Effector memory CD8-positive, alpha-beta T cell (primary cell): Measurements from ENCODE around the gene LILRA6.
"Not testable (repeated sequence)": the region's sequence is repeated elsewhere in the genome, so short reads cannot be mapped to it uniquely, and the experiment has no call there.

Experiments used
- ATAC-seq: fragments of 150-1000 bp; cut with Tn5 transposase; replicated peaks from 2 replicates; pipeline ENCODE4 v1.10.0; 2021; ENCODE audit warnings: mild to moderate bottlenecking, moderate library complexity
- DNase-seq, 3 experiments: peaks; one replicate each; pipeline ENCODE4 v3.0.0; 2021
- H3K27ac Mint-ChIP-seq, 2 donors: one replicate each; pipeline ENCODE4 v1.8.0; 2022; ENCODE audit warnings: mild to moderate bottlenecking in 2 of 2, mixed read lengths in 2 of 2, moderate library complexity in 2 of 2
- H3K27me3 Mint-ChIP-seq, 2 donors: one replicate each; pipeline ENCODE4 v1.8.0; 2022; ENCODE audit warnings: mixed read lengths in 2 of 2
- H3K36me3 Mint-ChIP-seq: one replicate; pipeline ENCODE4 v1.8.0; 2022; ENCODE audit warnings: mild to moderate bottlenecking, moderate library complexity, mixed read lengths; ENCODE audit not compliant: insufficient read depth
- H3K4me1 Mint-ChIP-seq, 2 donors: one replicate each; pipeline ENCODE4 v1.8.0; 2022; ENCODE audit warnings: low read depth in 2 of 2, mixed read lengths in 2 of 2
- H3K4me3 Mint-ChIP-seq, 2 donors: one replicate each; pipeline ENCODE4 v1.8.0; 2022; ENCODE audit warnings: mild to moderate bottlenecking in 2 of 2, mixed read lengths in 2 of 2, moderate library complexity in 2 of 2
- H3K9me3 Mint-ChIP-seq, 2 donors: one replicate each; pipeline ENCODE4 v1.8.0; 2022; ENCODE audit warnings: mixed read lengths in 2 of 2

LILRA6 gene

DNA sequence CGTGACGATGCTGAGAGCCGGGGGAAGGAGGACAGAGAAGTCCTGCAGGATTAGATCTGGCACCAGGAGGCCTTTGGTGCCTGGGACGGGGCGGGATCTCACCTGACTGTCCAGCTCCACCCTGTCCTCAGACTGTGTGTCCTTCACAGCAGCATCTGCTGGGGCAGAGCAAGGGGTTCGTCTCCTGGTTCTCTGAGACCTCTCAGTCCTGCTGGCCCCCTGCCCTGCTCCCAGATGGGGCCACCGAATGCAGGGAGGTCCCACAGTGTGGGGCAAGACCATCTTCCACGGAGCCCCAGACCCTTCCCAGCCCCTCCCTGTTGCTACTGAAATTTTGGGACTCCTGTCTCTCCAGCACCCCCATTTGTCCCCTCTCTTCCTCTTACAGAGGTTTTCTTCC is 24.3 kb downstream of the LILRA6 start:
- Mint-ChIP-seq H3K9me3 (no peaks in the 10 kb centered on the region), H3K4me3 (no peak overlapping the region), H3K4me1 (peaks cover 0 to 9% of the 10 kb centered on the region in 2 donors), H3K27me3 (peaks cover 8 to 9% of the 10 kb centered on the region in 2 donors), H3K27ac (peak overlapping the region in 1 of 2 donors; percentile 26), H3K36me3 (peaks cover 14% of the 10 kb centered on the region)
- ATAC-seq (no peak), DNase-seq (no peak)

DNA sequence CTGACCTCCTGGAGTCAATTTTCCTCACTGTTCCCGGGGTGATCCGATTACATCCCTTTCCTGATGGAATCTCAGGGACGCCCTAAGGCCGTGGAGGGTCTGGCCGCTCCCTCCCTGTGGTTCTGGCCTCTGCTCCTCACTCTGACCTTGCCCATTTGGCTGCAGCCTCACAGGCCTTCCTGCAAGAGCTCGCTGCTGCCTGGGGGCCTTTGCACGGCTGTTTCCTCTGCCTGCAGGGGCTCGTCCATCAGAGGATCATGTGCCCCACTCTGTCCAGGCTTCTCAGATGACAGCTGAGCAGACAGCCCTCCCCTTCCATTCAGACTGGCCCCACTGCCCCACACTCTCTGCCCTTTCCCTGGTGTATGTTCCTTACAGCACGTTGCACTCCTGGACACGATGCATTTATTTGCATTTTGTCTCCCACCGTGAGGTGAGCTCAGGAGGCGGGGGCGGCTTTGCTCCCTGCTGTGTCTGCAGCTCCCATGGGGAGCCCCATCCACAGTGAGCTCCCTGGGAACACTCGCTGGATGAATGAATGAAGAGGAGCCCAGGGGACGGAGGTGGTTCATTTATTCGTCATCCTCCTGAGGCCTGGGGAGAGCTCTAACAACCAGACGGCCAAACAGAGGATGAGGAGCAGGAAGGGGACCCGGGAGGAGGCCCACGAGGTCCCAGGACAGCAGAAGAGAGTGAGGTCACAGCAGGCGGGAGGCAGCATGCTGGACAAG is 24.9 kb downstream of the LILRA6 start:
- not testable (repeated sequence) for H3K9me3 Mint-ChIP-seq, DNase-seq, H3K4me3 Mint-ChIP-seq, H3K4me1 Mint-ChIP-seq, ATAC-seq, H3K27me3 Mint-ChIP-seq
- peaks cover 12% of the 10 kb centered on the region for H3K36me3 Mint-ChIP-seq
- peak overlapping the region; percentile 26 to 44 for H3K27ac Mint-ChIP-seq

- Mint-ChIP-seq H3K9me3 (no peaks in the 10 kb centered on the region), H3K4me1 (peaks cover 0 to 2% of the 10 kb centered on the region in 2 donors), H3K27me3 (peaks cover 0 to 5% of the 10 kb centered on the region in 2 donors), H3K4me3 (no peak overlapping the region), H3K27ac (peak overlapping the region in 1 of 2 donors; percentile 44), H3K36me3 (peaks cover 17% of the 10 kb centered on the region)
- DNase-seq (no peak), ATAC-seq (no peak)
Measured at GRCh38 chr19:54216869-54217268, 25.7 kb downstream of the LILRA6 start.

DNA sequence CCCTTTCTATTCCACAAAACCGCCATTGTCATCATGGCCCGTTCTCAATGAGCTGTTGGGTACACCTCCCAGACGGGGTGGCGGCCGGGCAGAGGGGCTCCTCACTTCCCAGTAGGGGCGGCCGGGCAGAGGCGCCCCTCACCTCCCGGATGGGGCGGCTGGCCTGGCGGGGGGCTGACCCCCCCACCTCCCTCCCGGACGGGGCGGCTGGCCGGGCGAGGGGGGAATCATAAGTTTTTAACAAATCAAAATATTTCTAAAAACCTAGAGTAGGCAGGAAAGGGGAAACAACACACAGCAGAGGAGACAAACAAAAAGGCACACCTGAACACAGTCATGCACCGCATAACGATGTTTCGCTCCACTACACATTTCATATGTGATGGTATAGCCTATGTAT is 27.9 kb downstream of the LILRA6 start:
- not testable (repeated sequence) for H3K9me3 Mint-ChIP-seq, H3K4me3 Mint-ChIP-seq, ATAC-seq, H3K27ac Mint-ChIP-seq, H3K27me3 Mint-ChIP-seq, DNase-seq
- Mint-ChIP-seq H3K36me3 (peaks cover 35% of the 10 kb centered on the region), H3K4me1 (peaks cover 15% of the 10 kb centered on the region in 2 donors)

GRCh38 chr19:54214217-54214616 is 28.4 kb downstream of the LILRA6 start:
- not testable (repeated sequence) for H3K27ac Mint-ChIP-seq, H3K4me3 Mint-ChIP-seq, H3K27me3 Mint-ChIP-seq, DNase-seq, ATAC-seq, H3K9me3 Mint-ChIP-seq
- H3K36me3 Mint-ChIP-seq, result peaks cover 41% of the 10 kb centered on the region
- peaks cover 20% of the 10 kb centered on the region in 2 donors for H3K4me1 Mint-ChIP-seq

DNA sequence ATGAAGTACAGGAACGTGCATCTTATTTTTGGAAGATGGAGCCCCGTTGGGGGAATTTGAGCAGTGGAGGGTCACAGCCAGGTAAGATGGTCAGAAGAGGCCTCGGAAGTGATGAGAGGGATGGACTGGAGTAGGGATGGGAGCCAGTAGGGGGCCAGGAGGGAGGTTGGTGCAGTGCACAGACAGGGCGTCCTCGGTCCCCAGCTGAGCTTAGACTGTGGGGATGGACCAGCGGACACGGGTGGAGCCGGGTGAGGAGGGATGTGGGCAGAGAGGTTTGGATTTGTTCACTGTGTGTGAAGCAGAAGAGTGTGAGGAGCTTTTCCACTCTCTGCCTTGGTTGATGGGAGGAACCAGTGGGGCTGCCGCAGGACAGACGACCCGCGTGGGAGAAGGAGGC is 31.4 kb downstream of the LILRA6 start:
- H3K9me3 Mint-ChIP-seq, result no peaks in the 10 kb centered on the region
- H3K4me1 Mint-ChIP-seq, result peaks cover 30 to 45% of the 10 kb centered on the region in 2 donors
- H3K27ac Mint-ChIP-seq, result peak overlapping the region; percentile 93 to 95
- H3K36me3 Mint-ChIP-seq, result peaks cover 65% of the 10 kb centered on the region
- ATAC-seq (no peak), DNase-seq (no peak)
- no peaks in the 10 kb centered on the region for H3K27me3 Mint-ChIP-seq
- peak overlapping the region; percentile 67 to 74 for H3K4me3 Mint-ChIP-seq

- Mint-ChIP-seq H3K27me3 (no peaks in the 10 kb centered on the region), H3K36me3 (peaks cover 70% of the 10 kb centered on the region), H3K9me3 (no peaks in the 10 kb centered on the region), H3K4me3 (peak overlapping the region; percentile 67 to 74), H3K27ac (peak overlapping the region; percentile 93 to 95), H3K4me1 (peaks cover 32 to 47% of the 10 kb centered on the region in 2 donors)
- DNase-seq, result peak in 2 of 3 experiments; percentile 30 to 45
- no peak for ATAC-seq
Measured at GRCh38 chr19:54209811-54210494, 32.6 kb downstream of the LILRA6 start.

- Mint-ChIP-seq H3K27ac (peak overlapping the region; percentile 93 to 95), H3K27me3 (no peaks in the 10 kb centered on the region), H3K9me3 (no peaks in the 10 kb centered on the region), H3K4me1 (peaks cover 38 to 54% of the 10 kb centered on the region in 2 donors), H3K36me3 (peaks cover 77% of the 10 kb centered on the region), H3K4me3 (peak overlapping the region; percentile 67 to 74)
- no peak for ATAC-seq
- no peak for DNase-seq
Measured at GRCh38 chr19:54209058-54209810, 33.4 kb downstream of the LILRA6 start.

DNA sequence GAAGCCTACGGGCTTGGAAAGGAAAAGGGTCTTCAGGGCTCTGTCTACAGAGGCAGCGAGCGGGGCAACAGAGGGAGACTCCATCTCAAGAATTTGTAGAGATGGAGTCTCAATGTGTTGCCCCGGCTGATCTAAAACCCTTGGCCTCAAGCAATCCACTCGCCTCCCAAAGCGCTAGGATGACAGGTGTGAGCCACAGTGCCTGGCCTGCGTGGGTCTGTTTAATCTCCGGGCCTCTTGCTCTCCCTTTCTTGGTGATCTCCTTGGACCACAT is 33.9 kb downstream of the LILRA6 start:
- Mint-ChIP-seq H3K27me3 (no peaks in the 10 kb centered on the region), H3K4me1 (peaks cover 41 to 58% of the 10 kb centered on the region in 2 donors), H3K27ac (peak overlapping the region; percentile 54 to 93), H3K4me3 (peak overlapping the region; percentile 22 to 74), H3K36me3 (peaks cover 82% of the 10 kb centered on the region), H3K9me3 (no peaks in the 10 kb centered on the region)
- no peak for DNase-seq
- no peak for ATAC-seq

DNA sequence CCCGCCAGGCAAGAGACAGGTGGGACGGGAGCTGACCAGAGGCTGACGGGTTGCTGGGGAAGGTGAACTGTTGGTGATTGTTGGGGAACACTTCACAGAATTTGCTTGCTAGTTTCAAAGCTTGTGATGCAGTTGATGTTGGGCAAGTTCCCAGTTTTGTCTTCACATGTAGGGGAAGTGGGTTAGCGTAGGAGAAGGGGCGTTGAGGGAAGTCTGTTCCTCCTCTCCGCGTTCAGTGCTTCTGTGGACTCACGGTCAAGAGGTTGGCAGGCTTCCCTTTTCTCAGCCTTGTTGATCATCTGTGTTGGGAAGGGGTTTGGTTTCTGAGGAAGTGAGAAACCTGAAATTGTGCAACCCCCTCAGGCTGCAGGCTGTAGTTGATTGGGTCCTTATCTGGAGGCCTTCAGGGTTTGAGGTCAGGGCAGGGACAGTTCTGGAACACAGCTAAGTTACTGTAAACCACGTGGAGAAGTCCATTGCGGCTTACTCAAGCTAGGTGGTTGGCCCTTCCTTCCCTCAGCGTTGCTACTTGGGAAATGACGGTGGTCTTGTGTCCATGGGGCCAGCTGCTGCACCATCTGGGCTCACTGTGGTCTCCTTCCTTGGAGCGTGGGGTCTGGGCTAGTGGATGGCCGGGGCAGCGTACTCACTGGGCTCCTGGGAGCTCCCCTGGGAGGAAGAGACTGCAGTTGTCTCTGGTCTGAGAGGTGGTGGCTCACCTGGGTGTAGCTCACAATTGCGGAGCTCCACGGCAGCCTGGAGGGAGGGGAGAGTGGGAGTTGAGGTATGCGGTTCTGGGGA is 34.4 kb downstream of the LILRA6 start:
- H3K4me3 Mint-ChIP-seq, result peak overlapping the region; percentile 22 to 67
- no peaks in the 10 kb centered on the region for H3K9me3 Mint-ChIP-seq
- peaks cover 45 to 61% of the 10 kb centered on the region in 2 donors for H3K4me1 Mint-ChIP-seq
- no peaks in the 10 kb centered on the region for H3K27me3 Mint-ChIP-seq
- DNase-seq (no peak), ATAC-seq (no peak)
- H3K27ac Mint-ChIP-seq, result peak overlapping the region; percentile 35 to 93
- peaks cover 88% of the 10 kb centered on the region for H3K36me3 Mint-ChIP-seq

DNA sequence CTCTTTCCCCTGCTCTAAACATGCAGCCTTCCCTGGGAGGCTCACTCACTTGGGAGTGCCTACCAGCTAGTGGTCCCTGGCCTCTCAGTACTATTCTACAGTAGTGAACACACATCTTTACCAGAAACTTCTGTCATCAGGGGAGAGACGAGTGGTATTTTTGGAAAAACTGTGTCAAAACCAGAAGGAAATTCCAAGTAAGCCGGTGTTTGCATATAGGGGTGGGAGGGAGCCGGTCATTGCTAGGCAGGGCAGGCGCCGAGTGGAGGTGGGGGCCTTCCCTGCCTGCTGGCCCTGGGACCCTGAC is 35.0 kb downstream of the LILRA6 start:
- H3K27ac Mint-ChIP-seq, result peak overlapping the region; percentile 35 to 93
- no peak for ATAC-seq
- H3K27me3 Mint-ChIP-seq, result no peaks in the 10 kb centered on the region
- peak overlapping the region; percentile 15 to 67 for H3K4me3 Mint-ChIP-seq
- peaks cover 50 to 64% of the 10 kb centered on the region in 2 donors for H3K4me1 Mint-ChIP-seq
- no peak for DNase-seq
- H3K36me3 Mint-ChIP-seq, result peaks cover 93% of the 10 kb centered on the region
- no peaks in the 10 kb centered on the region for H3K9me3 Mint-ChIP-seq

GRCh38 chr19:54207193-54207592 is 35.4 kb downstream of the LILRA6 start:
- Mint-ChIP-seq H3K27ac (peak overlapping the region; percentile 35 to 93), H3K4me1 (peaks cover 54 to 64% of the 10 kb centered on the region in 2 donors), H3K4me3 (peak overlapping the region; percentile 15 to 67), H3K36me3 (peaks cover 95% of the 10 kb centered on the region)
- H3K9me3 Mint-ChIP-seq, ATAC-seq, DNase-seq, H3K27me3 Mint-ChIP-seq: not testable (repeated sequence)

DNA sequence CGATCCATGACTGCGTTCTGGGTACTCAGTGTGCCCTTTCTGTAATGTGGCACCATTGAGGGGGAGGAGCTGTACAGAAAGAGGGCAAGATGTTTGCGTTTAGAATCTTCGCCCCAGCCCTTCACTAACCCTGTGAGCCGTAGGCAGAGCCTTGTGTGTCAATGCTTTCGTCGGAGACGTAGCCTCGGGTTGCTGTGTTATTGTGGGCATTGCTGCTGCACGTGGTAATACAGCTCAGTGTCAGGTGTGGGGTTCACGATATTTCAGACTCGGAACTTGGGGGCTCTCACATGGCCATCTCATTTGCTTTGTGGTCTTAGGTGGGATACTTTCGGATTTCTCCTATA is 35.8 kb downstream of the LILRA6 start:
- no peaks in the 10 kb centered on the region for H3K27me3 Mint-ChIP-seq

More for the DNA sequence above, 35.8 kb downstream of the LILRA6 start:
- Mint-ChIP-seq H3K4me3 (no peak overlapping the region), H3K36me3 (peaks cover 95% of the 10 kb centered on the region), H3K4me1 (peaks cover 58 to 67% of the 10 kb centered on the region in 2 donors), H3K27ac (peak overlapping the region in 1 of 2 donors; percentile 93), H3K9me3 (no peaks in the 10 kb centered on the region)
- no peak for ATAC-seq
- no peak for DNase-seq
